DOHH2 (cell line): ENCODE data around the gene COBLL1.

Experiments used
- H3F3A ChIP-seq: fragments of 200-600 bp; sonication (generic), shearing (Covaris generic); 2 replicates; pipeline ENCODE4 v1.6.0; 2016; ENCODE audit warnings: antibody characterized with exemption, mild to moderate bottlenecking; ENCODE audit not compliant: control insufficient read depth, insufficient read depth
- H3K27ac ChIP-seq: fragments of 200-600 bp; sonication (generic); 2 replicates; pipeline ENCODE4 v1.5.1; 2014; ENCODE audit warnings: low read depth, mild to moderate bottlenecking, low read length, moderate library complexity
- H3K27me3 ChIP-seq: fragments of 200-600 bp; sonication (generic); 2 replicates; pipeline ENCODE4 v1.6.1; 2014; ENCODE audit warnings: mild to moderate bottlenecking, low read length, mixed read lengths; ENCODE audit not compliant: control insufficient read depth
- H3K36me3 ChIP-seq: fragments of 200-600 bp; sonication (generic); 2 replicates; pipeline ENCODE4 v1.6.1; 2014; ENCODE audit warnings: mild to moderate bottlenecking, low read length, moderate library complexity, mixed read lengths; ENCODE audit not compliant: control insufficient read depth
- H3K4me1 ChIP-seq: fragments of 200-600 bp; sonication (generic); 2 replicates; pipeline ENCODE4 v1.6.1; 2014; ENCODE audit warnings: mild to moderate bottlenecking, low read length, mixed read lengths; ENCODE audit not compliant: control insufficient read depth
- H3K4me2 ChIP-seq: fragments of 200-600 bp; sonication (generic); 2 replicates; pipeline ENCODE4 v1.6.0; 2014; ENCODE audit warnings: mild to moderate bottlenecking, low read length, moderate library complexity
- H3K4me3 ChIP-seq: fragments of 200-600 bp; sonication (generic); 2 replicates; pipeline ENCODE4 v1.5.1; 2014; ENCODE audit warnings: mild to moderate bottlenecking, low read length, mixed read lengths
- H3K79me2 ChIP-seq: fragments of 200-600 bp; sonication (generic); 2 replicates; pipeline ENCODE4 v1.6.1; 2014; ENCODE audit warnings: mild to moderate bottlenecking, low read length, mixed read lengths; ENCODE audit not compliant: control insufficient read depth
- H3K9me2 ChIP-seq: fragments of 200-600 bp; sonication (generic); replicated peaks from 2 replicates; pipeline ENCODE4 v1.6.1; 2014; ENCODE audit warnings: mild to moderate bottlenecking, low read length, mixed read lengths; ENCODE audit not compliant: control insufficient read depth
- H3K9me3 ChIP-seq: fragments of 200-600 bp; sonication (generic); 2 replicates; pipeline ENCODE4 v1.6.1; 2014; ENCODE audit warnings: antibody characterized with exemption, low read length, mixed read lengths; ENCODE audit not compliant: control insufficient read depth, insufficient read depth
- H4K20me1 ChIP-seq: fragments of 200-600 bp; sonication (generic); 2 replicates; pipeline ENCODE4 v1.6.0; 2014; ENCODE audit warnings: low read depth, mild to moderate bottlenecking, antibody characterized with exemption, low read length, moderate library complexity; ENCODE audit not compliant: control insufficient read depth, insufficient read depth
- CTCF ChIP-seq: fragments of 200-600 bp; sonication (generic); IDR thresholded peaks from one replicate; pipeline ENCODE4 v1.5.1; 2014; ENCODE audit warnings: antibody characterized with exemption, mild to moderate bottlenecking, low read depth, low read length; ENCODE audit not compliant: poor library complexity, severe bottlenecking
- EZH2phosphoT487 ChIP-seq: fragments of 200-600 bp; sonication (generic); IDR thresholded peaks from 2 replicates; pipeline ENCODE4 v1.6.1; 2017; ENCODE audit warnings: borderline replicate concordance, mild to moderate bottlenecking, antibody characterized with exemption, low read length, moderate library complexity, mixed read lengths

The COBLL1 gene

DNA sequence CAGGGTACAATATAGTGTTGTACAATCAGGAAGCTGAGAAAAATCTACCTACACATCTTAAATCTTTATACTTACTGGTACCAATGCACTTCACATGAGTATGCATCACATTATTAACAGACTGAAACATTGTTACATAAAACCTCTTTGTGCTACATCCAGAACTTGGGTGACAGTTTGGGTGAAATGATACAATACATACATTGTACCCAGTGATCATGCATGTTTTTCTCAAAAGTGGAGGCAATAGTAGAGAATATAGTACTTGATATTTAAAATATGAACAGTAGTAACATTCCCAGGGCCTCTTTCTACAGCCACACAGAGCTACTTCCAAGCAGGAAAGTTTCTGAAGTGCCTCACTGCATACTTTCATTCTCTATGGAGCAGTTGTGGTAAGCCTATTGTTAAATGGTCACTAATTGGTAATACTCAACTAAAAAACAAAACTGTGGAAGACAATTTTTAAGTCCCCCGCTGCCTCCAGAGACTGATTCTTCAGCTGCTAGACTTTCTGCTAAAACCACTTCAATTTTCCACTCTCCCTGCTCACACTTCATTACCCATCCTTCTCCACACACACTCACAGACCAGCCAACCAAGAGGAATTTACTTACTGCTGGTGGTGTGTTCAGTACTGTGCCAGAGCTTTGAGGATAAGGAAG is 197.5 kb downstream of the COBLL1 start:
- Histone ChIP-seq H3K4me1 (no peaks in the 10 kb centered on the region), H3K36me3 (no peaks in the 10 kb centered on the region), H3F3A (no peaks in the 10 kb centered on the region), H3K27ac (no peak overlapping the region), H4K20me1 (no peaks in the 10 kb centered on the region), H3K79me2 (no peaks in the 10 kb centered on the region), H3K9me2 (no peaks in the 10 kb centered on the region), H3K4me3 (no peak overlapping the region), H3K27me3 (no peaks in the 10 kb centered on the region), H3K9me3 (no peaks in the 10 kb centered on the region), H3K4me2 (no peak overlapping the region)
- TF ChIP-seq CTCF (no peak), EZH2phosphoT487 (no peak)

DNA sequence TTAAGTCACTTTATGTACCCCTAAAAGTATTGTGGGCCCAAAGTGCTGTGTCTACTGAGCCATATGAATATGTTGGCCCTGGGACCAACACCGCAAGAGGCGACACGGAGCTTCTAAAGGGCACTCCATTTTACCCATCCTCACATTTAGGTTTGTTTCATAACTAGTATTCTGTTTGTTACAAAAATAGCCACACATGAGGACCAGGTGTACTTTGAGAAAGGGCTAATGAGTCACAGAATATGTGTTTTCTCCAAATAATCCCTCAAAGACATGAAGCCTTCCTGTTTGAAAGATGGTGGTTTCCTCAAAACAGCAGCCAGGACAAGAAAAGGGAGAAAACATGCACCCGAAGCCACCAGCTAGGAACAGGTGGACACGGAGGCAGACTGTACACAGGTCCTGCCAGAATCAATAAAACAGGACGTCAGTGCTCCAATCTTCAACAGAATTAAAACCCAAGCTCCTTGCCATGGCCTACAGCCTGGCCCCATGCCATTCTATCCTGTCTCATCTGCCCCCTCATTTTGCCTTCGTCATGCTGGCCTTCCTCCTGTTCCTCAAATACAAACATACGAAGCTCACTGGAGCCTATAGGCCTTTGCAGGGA is 198.6 kb downstream of the COBLL1 start:
- Histone ChIP-seq H3K27ac (no peak overlapping the region), H3F3A (no peaks in the 10 kb centered on the region), H4K20me1 (no peaks in the 10 kb centered on the region), H3K9me2 (no peaks in the 10 kb centered on the region), H3K9me3 (no peaks in the 10 kb centered on the region), H3K79me2 (no peaks in the 10 kb centered on the region), H3K27me3 (no peaks in the 10 kb centered on the region), H3K36me3 (no peaks in the 10 kb centered on the region), H3K4me1 (no peaks in the 10 kb centered on the region), H3K4me2 (no peak overlapping the region), H3K4me3 (no peak overlapping the region)
- TF ChIP-seq EZH2phosphoT487 (no peak), CTCF (no peak)

- no peak overlapping the region for H3K27ac ChIP-seq
- H3F3A ChIP-seq: no peaks in the 10 kb centered on the region
- H3K4me3 ChIP-seq: no peak overlapping the region
- H3K79me2 ChIP-seq: no peaks in the 10 kb centered on the region
- H3K9me3 ChIP-seq: no peaks in the 10 kb centered on the region
- TF ChIP-seq CTCF (no peak), EZH2phosphoT487 (no peak)
- H3K9me2 ChIP-seq: no peaks in the 10 kb centered on the region
- H4K20me1 ChIP-seq: no peaks in the 10 kb centered on the region
- H3K27me3 ChIP-seq: no peaks in the 10 kb centered on the region
- no peaks in the 10 kb centered on the region for H3K36me3 ChIP-seq
- H3K4me2 ChIP-seq: no peak overlapping the region
- H3K4me1 ChIP-seq: no peaks in the 10 kb centered on the region
These were observed 199.4 kb downstream of the COBLL1 start for GRCh38 chr2:164642268-164642667.
